ENCODE measurements around the gene BOK.

BOK gene

DNA sequence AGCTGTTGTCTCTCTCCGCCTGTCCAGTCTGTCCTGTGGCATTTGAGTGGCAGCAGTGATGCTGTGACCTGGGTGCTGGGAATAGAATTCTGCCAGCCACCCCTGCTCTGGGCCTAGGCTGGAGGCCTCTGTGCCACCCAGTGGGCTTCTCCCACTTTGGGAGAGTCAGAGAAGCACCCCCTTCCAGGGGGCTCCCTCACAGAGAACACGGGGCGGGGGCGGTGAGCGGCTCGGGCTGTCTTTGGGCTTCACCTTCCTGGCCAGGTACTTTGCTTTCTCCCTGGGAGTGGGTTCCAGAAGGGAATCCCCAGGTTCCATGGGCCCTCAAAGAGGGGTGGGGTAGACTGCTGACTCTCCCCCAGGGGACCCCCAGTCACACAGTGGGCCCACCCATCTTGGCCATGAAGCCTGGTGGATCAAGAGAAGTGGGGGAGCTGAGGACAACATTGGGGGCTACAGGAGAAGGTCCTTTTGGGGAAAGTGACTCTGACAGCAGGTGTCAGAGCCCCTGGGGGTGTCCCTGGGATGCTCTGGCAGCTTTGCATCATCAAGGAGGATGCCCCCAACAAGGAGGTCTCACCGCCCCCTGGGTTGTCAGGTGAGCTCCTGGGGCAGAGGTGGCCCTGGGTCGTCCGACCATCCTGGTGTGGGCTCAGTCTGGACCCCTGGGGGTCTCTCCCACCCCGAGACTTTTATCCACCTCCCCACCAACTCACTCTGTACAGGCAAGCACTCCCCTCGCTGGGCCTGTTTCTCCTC is 18.8 kb upstream of the BOK start:
- DNase-seq = no peak

DNA sequence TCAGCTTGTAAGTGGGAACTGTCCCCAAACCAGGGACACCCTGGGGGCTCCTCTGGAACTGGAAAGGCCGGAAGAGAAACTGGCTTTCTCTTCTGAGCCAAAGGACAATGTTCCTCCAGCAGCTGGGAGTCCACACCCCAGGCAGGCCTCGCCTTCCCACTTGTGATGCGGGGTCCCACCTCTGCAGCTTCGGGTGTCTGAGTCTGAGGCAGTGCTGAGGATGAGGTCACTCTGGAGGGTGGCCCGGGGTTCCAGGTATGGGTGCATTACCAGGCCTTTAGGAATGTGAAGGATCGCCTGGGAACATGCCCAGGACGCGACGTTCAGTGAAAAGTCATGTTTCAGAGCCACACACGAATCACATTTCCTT is 18.2 kb upstream of the BOK start:
- DNase-seq = no peak

GRCh38 chr2:241540771-241541561 is 17.6 kb upstream of the BOK start:
- DNase-seq = peak; percentile 26

DNA sequence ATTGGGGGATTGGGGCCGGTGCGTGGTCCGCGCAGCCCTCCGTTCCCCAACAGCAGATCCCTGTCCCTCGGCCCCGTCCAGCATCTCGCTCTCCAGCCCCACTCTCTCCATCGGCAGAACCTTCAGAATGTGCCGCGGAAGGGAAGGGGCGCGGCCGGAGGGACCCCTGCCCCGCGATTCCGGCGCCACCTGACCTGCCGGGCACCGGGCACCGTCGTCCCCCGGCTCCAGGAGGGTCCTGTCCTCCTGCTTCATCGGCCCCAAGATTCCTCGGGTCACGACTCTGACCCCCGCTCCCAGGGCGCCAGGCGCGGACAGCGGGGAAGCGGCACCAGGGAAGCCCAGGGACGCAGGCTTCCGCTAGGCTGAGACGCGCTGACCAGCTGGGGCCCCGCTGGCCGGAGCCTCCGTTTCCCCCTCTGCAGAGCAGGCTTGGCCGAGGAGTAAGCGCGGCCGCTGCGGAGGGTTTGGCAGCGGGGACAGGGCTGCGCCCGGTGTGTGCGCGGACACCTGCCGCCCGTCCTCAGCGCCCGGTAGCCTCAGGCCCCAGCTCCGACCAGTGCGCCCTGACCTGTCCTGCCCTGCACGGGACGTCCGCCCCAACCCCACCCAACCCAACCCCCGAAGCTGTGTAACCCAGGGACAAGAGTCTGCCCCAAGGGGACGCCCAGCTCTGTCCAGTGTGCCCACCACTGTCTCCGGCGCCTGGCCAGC is 16.8 kb upstream of the BOK start:
- DNase-seq = no peak

DNA sequence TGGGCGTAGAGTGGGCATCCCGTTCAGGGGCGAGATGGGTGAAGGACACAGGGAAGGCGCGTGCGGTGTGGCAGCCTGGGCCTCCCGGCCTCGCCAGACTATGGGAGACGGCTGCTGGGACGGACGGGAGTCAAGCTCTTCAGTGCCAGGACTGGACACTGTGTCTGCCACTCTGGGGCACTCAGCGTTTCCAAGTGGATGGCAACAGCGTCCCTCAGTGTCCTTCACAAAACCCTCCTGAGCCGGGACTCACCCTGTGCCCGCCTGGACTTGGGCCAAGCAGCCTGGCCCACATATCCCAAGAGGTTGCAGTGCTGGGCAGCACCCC is 16.3 kb upstream of the BOK start:
- peak; percentile 22 for DNase-seq

GRCh38 chr2:241545106-241545505 is 13.4 kb upstream of the BOK start:
- no peak for DNase-seq

DNA sequence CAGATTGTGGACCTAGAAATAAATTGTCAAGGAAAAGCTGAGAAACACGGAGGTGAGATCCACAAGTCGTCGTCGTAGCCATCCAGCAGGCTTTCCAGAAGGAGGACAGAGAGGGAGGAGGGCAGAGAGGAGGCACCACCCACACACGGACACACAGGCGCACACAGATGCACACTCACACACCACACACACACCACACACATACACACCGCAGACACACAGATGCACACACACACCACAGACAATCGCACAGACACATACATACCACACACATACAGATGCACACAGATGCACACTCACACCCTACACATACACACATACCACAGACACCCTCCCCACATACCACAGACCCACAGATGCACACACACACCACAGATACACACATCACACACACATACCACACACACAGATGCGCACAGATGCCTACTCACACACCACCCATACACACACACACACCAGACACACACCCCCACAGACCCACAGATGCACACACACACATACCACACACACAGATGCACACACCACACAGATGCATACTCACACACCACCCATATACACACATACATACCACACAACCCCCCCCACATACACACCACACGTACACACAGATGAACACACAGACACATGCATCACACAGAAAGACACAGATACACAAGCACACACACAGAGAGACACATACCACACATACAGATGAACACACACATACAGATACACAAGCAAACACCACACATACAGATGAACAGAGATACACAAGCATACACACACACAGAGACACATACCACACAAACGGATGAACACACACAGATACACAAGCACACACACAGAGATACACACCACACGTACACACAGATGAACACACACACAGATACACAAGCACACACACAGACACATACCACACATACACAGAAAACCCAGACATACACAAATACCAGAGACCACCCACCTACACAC is 12.7 kb upstream of the BOK start:
- DNase-seq = no peak

DNA sequence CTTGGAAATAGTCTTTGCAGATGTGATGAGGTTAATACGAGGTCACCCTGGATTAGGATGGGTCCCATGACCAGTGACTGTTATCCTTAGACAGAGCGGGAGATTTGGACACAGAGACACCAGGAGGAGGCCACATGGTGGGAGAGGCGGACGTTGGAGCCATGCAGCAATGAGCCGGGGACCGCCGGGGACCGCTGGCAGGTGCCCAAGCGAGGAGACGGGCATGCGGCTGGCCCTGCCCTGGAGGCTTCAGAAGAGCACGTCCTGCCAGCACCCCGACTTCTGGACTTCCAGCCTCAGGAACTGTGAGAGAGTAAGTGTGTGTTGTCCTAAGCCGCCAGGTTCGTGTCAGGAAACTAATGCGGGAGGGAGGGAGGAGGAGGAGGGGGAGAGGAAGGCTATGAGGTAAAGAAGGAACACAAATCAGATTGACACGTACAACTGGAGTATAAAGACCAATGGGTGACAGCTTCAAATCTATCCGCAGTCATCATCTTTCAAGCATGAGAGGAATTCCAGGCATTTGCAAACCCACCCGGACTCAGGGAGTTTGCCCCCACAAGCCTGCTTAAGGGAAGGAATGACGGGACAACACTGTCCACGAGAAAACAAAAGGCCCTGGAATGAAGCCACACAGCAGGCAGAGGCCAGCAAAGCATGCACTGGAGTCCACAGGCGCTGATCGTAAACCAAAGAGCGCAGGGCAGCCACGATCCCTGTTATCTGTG is 11.6 kb upstream of the BOK start:
- DNase-seq = peak; percentile 19

GRCh38 chr2:241547781-241548450 is 10.6 kb upstream of the BOK start:
- no peak for DNase-seq

DNA sequence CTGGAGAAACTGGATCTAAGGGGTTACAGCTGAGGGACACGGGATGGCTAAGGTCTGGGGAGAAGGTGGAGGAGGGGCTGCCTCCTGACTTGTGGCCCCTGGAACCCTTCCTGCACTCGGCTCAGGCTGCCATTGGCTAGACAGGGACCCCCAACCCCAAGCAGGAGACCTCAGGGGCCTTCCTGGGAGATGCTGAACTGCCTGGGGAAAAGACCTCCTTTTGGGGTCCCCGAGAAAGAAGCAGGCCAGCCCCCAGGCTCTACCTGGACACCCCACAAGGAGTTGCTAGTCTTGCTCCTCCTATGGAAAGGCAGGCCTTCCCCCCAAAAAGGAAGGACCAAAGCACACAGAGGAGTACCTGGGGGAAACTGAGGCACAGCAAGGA is 10.1 kb upstream of the BOK start:
- DNase-seq = no peak

DNA sequence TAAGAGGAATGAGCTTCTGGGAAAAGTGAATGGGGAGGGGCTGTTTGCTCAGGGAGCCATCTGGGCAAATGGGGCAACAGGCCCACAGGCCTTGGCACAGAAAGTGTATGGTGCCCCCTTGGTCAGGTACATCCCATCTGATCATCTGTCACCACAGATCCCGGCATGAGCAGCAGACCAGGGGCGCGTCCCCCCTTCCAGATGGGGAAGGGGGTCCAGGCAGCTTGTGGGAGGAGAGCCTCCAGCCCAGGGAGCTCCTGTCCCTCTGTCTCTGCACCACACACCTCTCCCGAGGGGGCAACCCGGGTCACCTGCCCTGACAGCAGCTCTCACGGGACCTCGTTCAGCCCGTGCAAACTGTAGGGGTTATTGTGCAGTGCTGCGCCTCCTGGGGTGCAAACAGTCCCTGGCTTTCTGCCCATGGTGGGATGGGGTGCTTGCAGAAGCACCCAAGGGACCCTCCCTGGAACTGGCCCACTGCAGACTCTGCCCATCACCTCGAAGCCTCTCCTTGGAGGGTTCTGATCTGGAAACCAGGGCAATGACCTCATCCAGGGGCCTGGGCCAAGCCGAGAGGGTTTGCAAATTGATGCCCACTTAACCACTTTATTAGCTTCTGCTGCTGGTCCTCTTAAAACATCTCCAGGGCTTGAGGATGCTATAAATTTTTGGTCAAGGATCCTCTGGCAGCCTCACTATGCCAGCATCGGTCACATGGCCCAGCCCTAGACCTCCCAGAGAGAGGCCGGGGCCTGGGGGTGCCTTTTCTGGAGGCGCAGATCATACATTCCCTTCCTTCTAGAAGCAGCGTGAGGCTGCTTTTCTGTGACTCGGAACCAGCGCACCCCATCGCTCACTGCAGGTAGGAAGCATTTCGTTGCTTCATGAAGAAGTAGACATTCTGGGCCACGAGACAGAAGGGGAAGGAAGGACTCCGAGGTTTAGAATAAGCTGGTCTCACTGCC is 7.6 kb upstream of the BOK start:
- DNase-seq = no peak

DNA sequence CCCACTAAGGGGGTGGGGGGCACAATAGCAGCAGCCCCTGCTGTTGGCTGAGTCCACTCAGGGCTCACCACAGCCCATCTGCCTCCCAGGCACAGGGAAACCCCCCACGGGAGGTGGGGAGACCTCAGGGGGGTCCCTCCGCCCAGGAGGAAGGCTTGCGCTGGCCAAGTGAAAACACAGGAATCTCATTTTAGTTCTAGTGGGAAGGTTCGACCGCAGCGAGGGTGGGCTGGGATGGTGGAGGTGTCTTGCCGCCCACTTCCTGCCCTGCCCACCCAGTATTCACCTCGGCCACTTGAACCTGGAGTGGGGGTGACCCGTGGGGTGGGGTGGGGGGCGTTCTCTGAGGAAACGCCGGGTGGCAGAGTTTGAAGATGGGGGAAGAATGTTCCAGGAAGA is 6.9 kb upstream of the BOK start:
- no peak for DNase-seq

- DNase-seq = no peak
Observed at GRCh38 chr2:241551998-241552737, 6.4 kb upstream of the BOK start.

- no peak for DNase-seq
Observed at GRCh38 chr2:241553512-241553830, 5.1 kb upstream of the BOK start.

- no peak for DNase-seq
Observed at GRCh38 chr2:241553981-241554380, 4.6 kb upstream of the BOK start.

DNA sequence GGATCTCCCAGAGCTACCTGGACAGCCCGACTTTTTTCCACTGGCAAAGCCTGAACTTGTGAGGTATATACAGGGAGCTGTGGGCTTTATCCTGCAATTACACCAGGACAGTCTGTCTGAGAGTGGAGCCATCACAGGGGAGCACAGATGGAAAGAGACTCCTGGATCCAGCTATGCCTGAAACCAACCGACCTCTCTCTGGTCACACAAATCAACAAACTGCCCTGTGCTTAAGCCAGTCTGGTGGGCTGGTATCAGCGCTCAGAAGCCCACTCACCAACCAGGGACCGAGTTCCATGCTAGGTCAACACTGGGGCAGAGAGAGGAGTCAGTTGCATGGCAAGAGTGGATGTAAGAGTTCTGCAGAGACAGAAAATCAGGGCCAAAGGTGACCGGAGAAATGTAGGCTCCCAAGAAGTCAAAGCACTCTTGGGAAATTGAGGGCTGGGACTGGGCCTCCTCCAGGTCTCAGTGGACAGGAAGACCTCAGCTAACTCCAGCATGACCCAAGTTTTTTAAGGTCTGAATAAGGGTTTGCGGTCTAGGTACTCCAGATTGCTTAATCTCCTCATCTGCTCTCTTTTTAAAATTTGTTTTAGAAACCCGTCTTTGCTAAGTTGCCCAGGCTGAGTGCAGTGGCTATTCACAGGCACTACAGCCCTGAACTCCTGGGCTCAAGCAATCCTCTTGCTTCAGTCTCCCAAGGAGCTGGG is 3.8 kb upstream of the BOK start:
- DNase-seq = no peak

DNA sequence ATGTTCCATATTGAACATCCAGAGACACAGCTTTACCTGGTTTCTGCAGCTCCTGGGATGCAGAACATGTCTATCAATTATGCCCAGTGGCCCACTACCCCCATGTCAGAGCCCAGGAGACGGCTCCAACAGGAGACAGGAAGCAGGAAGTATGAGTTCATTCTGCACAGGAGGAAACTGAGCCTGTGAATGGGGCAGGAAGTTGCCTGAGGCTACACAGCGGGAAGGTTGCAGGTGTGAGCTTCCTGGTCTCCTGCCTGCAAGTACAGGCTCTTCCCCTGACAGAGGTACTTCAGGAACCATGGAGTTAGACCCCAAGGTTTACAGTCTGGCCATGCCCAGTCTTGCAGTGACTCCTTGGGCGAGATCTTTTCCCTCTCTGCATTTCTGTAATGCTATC is 2.8 kb upstream of the BOK start:
- DNase-seq = no peak

GRCh38 chr2:241556746-241557145 is 1.8 kb upstream of the BOK start:
- DNase-seq = no peak
